Testis (tissue), 2 donors: ENCODE measurements around the gene MYRF.

Experiments
- CTCF ChIP-seq, 3 experiments: fragments of 450-650 bp in 2 of 3; fragments of 200-600 bp in 1 of 3; sonication (generic) in 1 of 3; IDR thresholded peaks; one replicate each; pipeline ENCODE4 v1.5.1; 2016 to 2019; ENCODE audit warnings: antibody characterized with exemption in 3 of 3, mild to moderate bottlenecking in 2 of 3, moderate library complexity in 1 of 3
- POLR2A ChIP-seq: fragments of 450-650 bp; IDR thresholded peaks from one replicate; pipeline ENCODE4 v1.6.1; 2017; ENCODE audit warnings: antibody characterized with exemption, mild to moderate bottlenecking, moderate library complexity

- no peak for TF ChIP-seq CTCF (IDR thresholded peaks at IDR 0.05)
- no peak for TF ChIP-seq POLR2A
Measured at GRCh38 chr11:61710019-61710418, 42.4 kb upstream of the MYRF start.
